HCT116 (cell line): ENCODE data around the gene APOBEC3A.

Source experiments
- CEBPB ChIP-seq: IDR thresholded peaks from 2 replicates; pipeline ENCODE4 v1.6.1; 2012; ENCODE audit warnings: low read depth
- CTCF ChIP-seq, 3 experiments: fragments of 200-600 bp in 1 of 3; sonication (generic) in 1 of 3; IDR thresholded peaks in 2 of 3; conservative IDR thresholded peaks in 1 of 3; 2 replicates each; pipeline ENCODE4 v1.5.1; 2012 to 2017; ENCODE audit warnings: low read depth in 2 of 3, low read length in 2 of 3, antibody characterized with exemption in 1 of 3, borderline replicate concordance in 1 of 3, control low read depth in 1 of 3, mild to moderate bottlenecking in 1 of 3, mixed read lengths in 1 of 3, mixed run types in 1 of 3, moderate library complexity in 1 of 3; ENCODE audit not compliant: insufficient read depth in 1 of 3
- JUND ChIP-seq: IDR thresholded peaks from 2 replicates; pipeline ENCODE4 v1.6.1; 2012
- POLR2A ChIP-seq: IDR thresholded peaks from 2 replicates; pipeline ENCODE4 v1.7.0; 2011; ENCODE audit warnings: borderline replicate concordance; ENCODE audit not compliant: insufficient read depth, insufficient read length; ENCODE audit errors: extremely low read depth
- POLR2AphosphoS5 ChIP-seq: IDR thresholded peaks from 2 replicates; pipeline ENCODE4 v1.6.1; 2011; ENCODE audit warnings: mild to moderate bottlenecking, low read depth, low read length, moderate library complexity
- SRF ChIP-seq: IDR thresholded peaks from 2 replicates; pipeline ENCODE4 v1.6.1; 2012; ENCODE audit warnings: low read depth

- TF ChIP-seq POLR2AphosphoS5 (no peak), SRF (no peak), CTCF (IDR thresholded peaks at IDR 0.05 in 2 of 3, conservative IDR thresholded peaks at IDR 0.05 in 1 of 3; ENCODE audit: borderline replicate concordance in 1 of 3, insufficient read depth in 1 of 3, low read depth in 2 of 3, low read length in 2 of 3) (no peak), CEBPB (no peak), POLR2A (no peak), JUND (no peak)
Measured at GRCh38 chr22:38937541-38937940, 19.9 kb upstream of the APOBEC3A start.
